MCF 10A (cell line): Measurements from ENCODE around the gene ZFP62. TPM values are rescaled to one million over a fixed set of nuclear protein-coding genes. Genes with fewer than 3 reads are reported as not detected.

ENCODE experiments used
- BruUV-seq: library from RNA; stranded (reverse); fragments of 400-500 nt; replicated peaks from 2 replicates; lab custom pipeline; 2021; lab: Mats Ljungman, UMichigan
- CTCF ChIA-PET: fragments of 300-600 bp; sonication (Branson Sonifier 250); formaldehyde crosslinking; extraction: SDS; loops from one replicate; lab custom pipeline; 2021; ENCODE audit warnings: antibody characterized with exemption, inconsistent platforms; lab: Yijun Ruan, JAX
- POLR2A ChIA-PET: fragments of 300-600, 350-650 bp; sonication (Branson Sonifier 250); formaldehyde crosslinking; extraction: SDS; loops from one replicate; lab custom pipeline; 2020; ENCODE audit warnings: antibody characterized with exemption, inconsistent platforms; lab: Yijun Ruan, JAX
- DNase-seq: peaks from one replicate; pipeline ENCODE4 v3.0.0-alpha.2; 2018; ENCODE audit not compliant: unreplicated experiment
- H3K27ac Mint-ChIP-seq: one replicate; pipeline ENCODE4 v1.8.0; 2022; ENCODE audit warnings: mild to moderate bottlenecking, low read depth, mixed read lengths; ENCODE audit not compliant: unreplicated experiment
- H3K27me3 Mint-ChIP-seq: one replicate; pipeline ENCODE4 v1.8.0; 2022; ENCODE audit warnings: mixed read lengths; ENCODE audit not compliant: insufficient read depth, unreplicated experiment
- H3K36me3 Mint-ChIP-seq: one replicate; pipeline ENCODE4 v1.8.0; 2022; ENCODE audit warnings: mild to moderate bottlenecking, moderate library complexity, mixed read lengths; ENCODE audit not compliant: insufficient read depth, unreplicated experiment
- H3K4me1 Mint-ChIP-seq: one replicate; pipeline ENCODE4 v1.8.0; 2022; ENCODE audit warnings: mixed read lengths; ENCODE audit not compliant: insufficient read depth, unreplicated experiment
- H3K4me3 Mint-ChIP-seq: one replicate; pipeline ENCODE4 v1.8.0; 2022; ENCODE audit warnings: mild to moderate bottlenecking, moderate library complexity, mixed read lengths; ENCODE audit not compliant: unreplicated experiment
- H3K9me3 Mint-ChIP-seq: one replicate; pipeline ENCODE4 v1.8.0; 2022; ENCODE audit warnings: mixed read lengths; ENCODE audit not compliant: unreplicated experiment
- CTCF ChIP-seq: fragments of 200-600 bp; IDR thresholded peaks from one replicate; pipeline ENCODE4 v1.8.0; 2022; ENCODE audit warnings: antibody characterized with exemption, mild to moderate bottlenecking; ENCODE audit not compliant: unreplicated experiment
- intact Hi-C: fragments of 100-400 bp; cut with micrococcal nuclease; formaldehyde crosslinking; loops from 2 replicates; pipeline ENCODE4 v1.14.1; 2022
- total RNA-seq: library from RNA; stranded (reverse); gene quantifications from 2 replicates; pipeline ENCODE4 v1.2.3, GENCODE V29; 2022

The ZFP62 gene
- total RNA-seq, 1 experiment from 2014 or later: 31.2 TPM

GRCh38 chr5:180860273-180860886 lies 696 bp downstream of the ZFP62 start:
- ChIA-PET POLR2A (interaction anchor here (0.5 to 5.0 kb wide), 23 partner anchors 8 to 401 kb away, joined by 3 to 67 read pairs (median 4); partner anchors contain the start of genes MGAT1, RACK1, TRIM41 and TRIM52), CTCF (interaction anchor here (0.6 to 1.3 kb wide), 9 partner anchors 10 to 384 kb away, joined by 3 to 4 read pairs (median 3); partner anchors contain the start of gene RACK1)
- TSS peak; percentile 44 for BruUV-seq
- peak; percentile 74 for DNase-seq
- intact Hi-C loops: loop anchor here (1.0 to 10.0 kb wide), 4 partner anchors 29 to 324 kb away; no protein-coding TSS in a partner anchor
- H3K4me1 Mint-ChIP-seq: peaks cover 16% of the 10 kb centered on the region
- no peaks in the 10 kb centered on the region for H3K27me3 Mint-ChIP-seq
- peak overlapping the region; percentile 89 for H3K27ac Mint-ChIP-seq
- H3K4me3 Mint-ChIP-seq: peak overlapping the region; percentile 84
- TF ChIP-seq CTCF: peak; percentile 37
- peaks cover 36% of the 10 kb centered on the region for H3K36me3 Mint-ChIP-seq
- peaks cover 4% of the 10 kb centered on the region for H3K9me3 Mint-ChIP-seq

GRCh38 chr5:180858586-180858985 lies 2.5 kb downstream of the ZFP62 start:
- CTCF ChIA-PET: interaction anchor here (0.6 to 0.8 kb wide), 3 partner anchors 33 to 302 kb away, joined by 3 to 5 read pairs (median 4); no protein-coding TSS in a partner anchor
- intact Hi-C loops: no loop called here

GRCh38 chr5:180853848-180854176 lies 7.3 kb downstream of the ZFP62 start:
- Mint-ChIP-seq H3K4me3 (no peak overlapping the region), H3K9me3 (peaks cover 44% of the 10 kb centered on the region), H3K36me3 (peaks cover 91% of the 10 kb centered on the region), H3K4me1 (peaks cover 4% of the 10 kb centered on the region), H3K27ac (no peak overlapping the region), H3K27me3 (no peaks in the 10 kb centered on the region)
- intact Hi-C loops: no loop called here
- ChIA-PET POLR2A (no interaction called here), CTCF (interaction anchor here (0.6 kb wide), 2 partner anchors 14 to 286 kb away, joined by 3 to 5 read pairs; no protein-coding TSS in a partner anchor)
- no peak for TF ChIP-seq CTCF
- DNase-seq: no peak
- BruUV-seq: no TSS peak

More at GRCh38 chr5:180858586-180858985, 2.5 kb downstream of the ZFP62 start:
- peaks cover 15% of the 10 kb centered on the region for H3K4me1 Mint-ChIP-seq
- no TSS peak for BruUV-seq
- peaks cover 20% of the 10 kb centered on the region for H3K9me3 Mint-ChIP-seq
- H3K27me3 Mint-ChIP-seq: no peaks in the 10 kb centered on the region
- peak overlapping the region; percentile 36 for H3K27ac Mint-ChIP-seq
- no peak for DNase-seq
- POLR2A ChIA-PET: interaction anchor here (0.7 to 5.0 kb wide), 5 partner anchors 10 to 314 kb away, joined by 3 to 67 read pairs (median 4); no protein-coding TSS in a partner anchor
- no peak for TF ChIP-seq CTCF
- peaks cover 53% of the 10 kb centered on the region for H3K36me3 Mint-ChIP-seq
- H3K4me3 Mint-ChIP-seq: no peak overlapping the region

- DNase-seq: no peak
- ChIA-PET POLR2A (interaction anchor here (1.1 kb wide), 1 partner anchor 50 kb away, joined by 3 read pairs; no protein-coding TSS in a partner anchor), CTCF (interaction anchor here (0.6 kb wide), 1 partner anchor 285 kb away, joined by 3 read pairs; no protein-coding TSS in a partner anchor)
- no peak for TF ChIP-seq CTCF
- intact Hi-C loops: no loop called here
- H3K4me3 Mint-ChIP-seq: no peak overlapping the region
- no TSS peak for BruUV-seq
- H3K27ac Mint-ChIP-seq: no peak overlapping the region
- H3K36me3 Mint-ChIP-seq: peaks cover 91% of the 10 kb centered on the region
- peaks cover 47% of the 10 kb centered on the region for H3K9me3 Mint-ChIP-seq
- no peaks in the 10 kb centered on the region for H3K27me3 Mint-ChIP-seq
- H3K4me1 Mint-ChIP-seq: peaks cover 4% of the 10 kb centered on the region
These were observed 7.8 kb downstream of the ZFP62 start for GRCh38 chr5:180853121-180853847.
